ENCODE results near the gene NFIB. TPM values are rescaled to one million over a fixed set of nuclear protein-coding genes. Genes with fewer than 3 reads are reported as not detected.

The NFIB gene
- total and polyA plus RNA-seq, 2 of the 13 experiments (the other 11 are each of a cell fraction or from before 2014, with no cell fraction given) = 0.98 to 4.6 TPM

DNA sequence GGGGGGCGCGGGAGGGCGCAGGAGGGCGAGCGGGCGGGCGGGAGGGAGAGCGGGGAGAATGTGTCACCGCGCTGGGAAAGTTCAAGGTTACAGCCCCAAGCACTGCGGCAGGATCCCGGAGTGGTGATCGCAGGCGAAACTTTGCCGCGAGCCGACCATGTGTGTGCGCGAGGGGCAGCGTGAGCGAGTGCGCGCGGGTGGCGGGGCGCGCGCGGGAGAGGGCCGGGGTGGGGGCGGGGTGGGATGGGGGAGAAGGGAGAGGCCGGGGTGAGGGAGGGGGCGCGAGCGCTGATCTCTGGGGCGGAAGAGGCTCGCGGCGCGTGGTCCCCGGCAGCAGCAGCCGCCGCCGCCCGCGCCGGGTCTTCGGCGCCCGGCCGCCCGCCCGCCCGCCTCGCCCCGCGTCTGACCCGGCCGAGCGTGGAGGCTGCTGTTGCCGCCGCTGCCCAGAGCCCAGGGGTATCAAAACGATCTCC, at the start of gene NFIB (continued):
- TF ChIP-seq, protein P1, sequence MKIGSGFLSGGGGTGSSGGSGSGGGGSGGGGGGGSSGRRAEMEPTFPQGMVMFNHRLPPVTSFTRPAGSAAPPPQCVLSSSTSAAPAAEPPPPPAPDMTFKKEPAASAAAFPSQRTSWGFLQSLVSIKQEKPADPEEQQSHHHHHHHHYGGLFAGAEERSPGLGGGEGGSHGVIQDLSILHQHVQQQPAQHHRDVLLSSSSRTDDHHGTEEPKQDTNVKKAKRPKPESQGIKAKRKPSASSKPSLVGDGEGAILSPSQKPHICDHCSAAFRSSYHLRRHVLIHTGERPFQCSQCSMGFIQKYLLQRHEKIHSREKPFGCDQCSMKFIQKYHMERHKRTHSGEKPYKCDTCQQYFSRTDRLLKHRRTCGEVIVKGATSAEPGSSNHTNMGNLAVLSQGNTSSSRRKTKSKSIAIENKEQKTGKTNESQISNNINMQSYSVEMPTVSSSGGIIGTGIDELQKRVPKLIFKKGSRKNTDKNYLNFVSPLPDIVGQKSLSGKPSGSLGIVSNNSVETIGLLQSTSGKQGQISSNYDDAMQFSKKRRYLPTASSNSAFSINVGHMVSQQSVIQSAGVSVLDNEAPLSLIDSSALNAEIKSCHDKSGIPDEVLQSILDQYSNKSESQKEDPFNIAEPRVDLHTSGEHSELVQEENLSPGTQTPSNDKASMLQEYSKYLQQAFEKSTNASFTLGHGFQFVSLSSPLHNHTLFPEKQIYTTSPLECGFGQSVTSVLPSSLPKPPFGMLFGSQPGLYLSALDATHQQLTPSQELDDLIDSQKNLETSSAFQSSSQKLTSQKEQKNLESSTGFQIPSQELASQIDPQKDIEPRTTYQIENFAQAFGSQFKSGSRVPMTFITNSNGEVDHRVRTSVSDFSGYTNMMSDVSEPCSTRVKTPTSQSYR (CRISPR knock-in tag; IDR thresholded peaks at IDR 0.05; ENCODE audit: borderline replicate concordance) = peak; percentile 56; the same call in 1 of the 2 replicates
- TF ChIP-seq ZNF550 (CRISPR knock-in tag; IDR thresholded peaks at IDR 0.05; ENCODE audit: borderline replicate concordance) (no peak), EZH2 (conservative IDR thresholded peaks at IDR 0.05; ENCODE audit: low read depth, low read length) (no peak), ZNF430 (CRISPR knock-in tag; IDR thresholded peaks at IDR 0.05) (no peak), RARA (CRISPR knock-in tag; IDR thresholded peaks at IDR 0.05) (peak; percentile 51), CC2D1A (CRISPR knock-in tag; IDR thresholded peaks at IDR 0.05) (no peak), EP300 (IDR thresholded peaks at IDR 0.05; ENCODE audit: low read depth in 2 of 2, low read length in 2 of 2) (no peak), EP300 (CRISPR knock-in tag; IDR thresholded peaks at IDR 0.05; ENCODE audit: borderline replicate concordance) (no peak), ZNF460 (CRISPR knock-in tag; IDR thresholded peaks at IDR 0.05; ENCODE audit: borderline replicate concordance) (no peak), NFRKB (IDR thresholded peaks at IDR 0.05) (no peak), MXI1 (IDR thresholded peaks at IDR 0.05; ENCODE audit: borderline replicate concordance, low read depth, low read length) (no peak), SNAI1 (CRISPR knock-in tag; IDR thresholded peaks at IDR 0.05; ENCODE audit: borderline replicate concordance) (no peak), ZNF383 (CRISPR knock-in tag; IDR thresholded peaks at IDR 0.05; ENCODE audit: borderline replicate concordance) (no peak), NFYB (CRISPR knock-in tag; IDR thresholded peaks at IDR 0.05) (no peak), SMAD1 (CRISPR knock-in tag; IDR thresholded peaks at IDR 0.05; ENCODE audit: borderline replicate concordance, low read depth) (no peak), MBD4 (IDR thresholded peaks at IDR 0.05; ENCODE audit: borderline replicate concordance, low read length) (no peak), DR1 (CRISPR knock-in tag; IDR thresholded peaks at IDR 0.05) (no peak), SNAPC2 (CRISPR knock-in tag; IDR thresholded peaks at IDR 0.05) (no peak), MED1 (CRISPR knock-in tag; IDR thresholded peaks at IDR 0.05) (no peak), CEBPG (CRISPR knock-in tag; IDR thresholded peaks at IDR 0.05) (no peak), ZFP90 (CRISPR knock-in tag; IDR thresholded peaks at IDR 0.05; ENCODE audit: borderline replicate concordance) (no peak), ZNF484 (CRISPR knock-in tag; IDR thresholded peaks at IDR 0.05; ENCODE audit: borderline replicate concordance, low read depth) (no peak), SRY (CRISPR knock-in tag; IDR thresholded peaks at IDR 0.05) (no peak)
- TF ChIP-seq, protein P2, sequence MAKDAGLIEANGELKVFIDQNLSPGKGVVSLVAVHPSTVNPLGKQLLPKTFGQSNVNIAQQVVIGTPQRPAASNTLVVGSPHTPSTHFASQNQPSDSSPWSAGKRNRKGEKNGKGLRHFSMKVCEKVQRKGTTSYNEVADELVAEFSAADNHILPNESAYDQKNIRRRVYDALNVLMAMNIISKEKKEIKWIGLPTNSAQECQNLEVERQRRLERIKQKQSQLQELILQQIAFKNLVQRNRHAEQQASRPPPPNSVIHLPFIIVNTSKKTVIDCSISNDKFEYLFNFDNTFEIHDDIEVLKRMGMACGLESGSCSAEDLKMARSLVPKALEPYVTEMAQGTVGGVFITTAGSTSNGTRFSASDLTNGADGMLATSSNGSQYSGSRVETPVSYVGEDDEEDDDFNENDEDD (CRISPR knock-in tag; IDR thresholded peaks at IDR 0.05; ENCODE audit: borderline replicate concordance) = peak; percentile 39; the same call in 1 of the 2 replicates
- TF ChIP-seq, protein P3, sequence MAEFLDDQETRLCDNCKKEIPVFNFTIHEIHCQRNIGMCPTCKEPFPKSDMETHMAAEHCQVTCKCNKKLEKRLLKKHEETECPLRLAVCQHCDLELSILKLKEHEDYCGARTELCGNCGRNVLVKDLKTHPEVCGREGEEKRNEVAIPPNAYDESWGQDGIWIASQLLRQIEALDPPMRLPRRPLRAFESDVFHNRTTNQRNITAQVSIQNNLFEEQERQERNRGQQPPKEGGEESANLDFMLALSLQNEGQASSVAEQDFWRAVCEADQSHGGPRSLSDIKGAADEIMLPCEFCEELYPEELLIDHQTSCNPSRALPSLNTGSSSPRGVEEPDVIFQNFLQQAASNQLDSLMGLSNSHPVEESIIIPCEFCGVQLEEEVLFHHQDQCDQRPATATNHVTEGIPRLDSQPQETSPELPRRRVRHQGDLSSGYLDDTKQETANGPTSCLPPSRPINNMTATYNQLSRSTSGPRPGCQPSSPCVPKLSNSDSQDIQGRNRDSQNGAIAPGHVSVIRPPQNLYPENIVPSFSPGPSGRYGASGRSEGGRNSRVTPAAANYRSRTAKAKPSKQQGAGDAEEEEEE (CRISPR knock-in tag; IDR thresholded peaks at IDR 0.05; ENCODE audit: borderline replicate concordance) = no peak
- TF ChIP-seq, protein P4, sequence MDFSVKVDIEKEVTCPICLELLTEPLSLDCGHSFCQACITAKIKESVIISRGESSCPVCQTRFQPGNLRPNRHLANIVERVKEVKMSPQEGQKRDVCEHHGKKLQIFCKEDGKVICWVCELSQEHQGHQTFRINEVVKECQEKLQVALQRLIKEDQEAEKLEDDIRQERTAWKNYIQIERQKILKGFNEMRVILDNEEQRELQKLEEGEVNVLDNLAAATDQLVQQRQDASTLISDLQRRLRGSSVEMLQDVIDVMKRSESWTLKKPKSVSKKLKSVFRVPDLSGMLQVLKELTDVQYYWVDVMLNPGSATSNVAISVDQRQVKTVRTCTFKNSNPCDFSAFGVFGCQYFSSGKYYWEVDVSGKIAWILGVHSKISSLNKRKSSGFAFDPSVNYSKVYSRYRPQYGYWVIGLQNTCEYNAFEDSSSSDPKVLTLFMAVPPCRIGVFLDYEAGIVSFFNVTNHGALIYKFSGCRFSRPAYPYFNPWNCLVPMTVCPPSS (IDR thresholded peaks at IDR 0.05) = no peak

All from HepG2 (cell line).